Measurements from ENCODE around the gene DNAJC6.

The DNAJC6 gene

GRCh38 chr1:65421351-65422025 lies 112.1 kb downstream of the DNAJC6 start:
- DNase-seq (ENCODE audit: insufficient read length, low spot score) (no peak), FAIRE-seq (peak; percentile 20)
- TF ChIP-seq POLR2AphosphoS5 (IDR thresholded peaks at IDR 0.05; ENCODE audit: low read depth, low read length) (no peak), POU2F2 (IDR thresholded peaks at IDR 0.05; ENCODE audit: low read depth, low read length) (no peak), PAX5 (IDR thresholded peaks at IDR 0.05; ENCODE audit: insufficient read depth, low read length, severe bottlenecking) (no peak), SPI1 (IDR thresholded peaks at IDR 0.05; ENCODE audit: low read depth, low read length) (no peak; the same call in 1 of the 2 replicates)

GRCh38 chr1:65422241-65423203 lies 113.2 kb downstream of the DNAJC6 start:
- DNase-seq (ENCODE audit: insufficient read length, low spot score) (no peak), FAIRE-seq (no peak)
- no peak for TF ChIP-seq PAX5 (IDR thresholded peaks at IDR 0.05; ENCODE audit: insufficient read depth, low read length, severe bottlenecking)
- no peak for TF ChIP-seq POLR2AphosphoS5 (IDR thresholded peaks at IDR 0.05; ENCODE audit: low read depth, low read length)
- no peak for TF ChIP-seq POU2F2 (IDR thresholded peaks at IDR 0.05; ENCODE audit: low read depth, low read length)
- TF ChIP-seq TAF1 (IDR thresholded peaks at IDR 0.05; ENCODE audit: low read depth, low read length) = no peak
- no peak for TF ChIP-seq SPI1 (IDR thresholded peaks at IDR 0.05; ENCODE audit: low read depth, low read length)
- TF ChIP-seq POLR2A (IDR thresholded peaks at IDR 0.05; ENCODE audit: low read depth, low read length) = no peak

- no peak for DNase-seq (ENCODE audit: insufficient read length, low spot score)
- TF ChIP-seq TAF1 (IDR thresholded peaks at IDR 0.05; ENCODE audit: low read depth, low read length) (no peak), PAX5 (IDR thresholded peaks at IDR 0.05; ENCODE audit: insufficient read depth, low read length, severe bottlenecking) (no peak), POLR2A (IDR thresholded peaks at IDR 0.05; ENCODE audit: low read depth, low read length) (no peak), POU2F2 (IDR thresholded peaks at IDR 0.05; ENCODE audit: low read depth, low read length) (no peak), POLR2AphosphoS5 (IDR thresholded peaks at IDR 0.05; ENCODE audit: low read depth, low read length) (no peak), SPI1 (IDR thresholded peaks at IDR 0.05; ENCODE audit: low read depth, low read length) (no peak)
- FAIRE-seq = no peak
Measured at GRCh38 chr1:65423884-65424572, 114.7 kb downstream of the DNAJC6 start.

GRCh38 chr1:65424573-65424889 lies 115.2 kb downstream of the DNAJC6 start:
- FAIRE-seq (no peak), DNase-seq (ENCODE audit: insufficient read length, low spot score) (no peak)
- TF ChIP-seq SPI1 (IDR thresholded peaks at IDR 0.05; ENCODE audit: low read depth, low read length) = no peak
- no peak for TF ChIP-seq POLR2AphosphoS5 (IDR thresholded peaks at IDR 0.05; ENCODE audit: low read depth, low read length)
- no peak for TF ChIP-seq PAX5 (IDR thresholded peaks at IDR 0.05; ENCODE audit: insufficient read depth, low read length, severe bottlenecking)
- no peak for TF ChIP-seq TAF1 (IDR thresholded peaks at IDR 0.05; ENCODE audit: low read depth, low read length)
- TF ChIP-seq POLR2A (IDR thresholded peaks at IDR 0.05; ENCODE audit: low read depth, low read length) = no peak
- TF ChIP-seq POU2F2 (IDR thresholded peaks at IDR 0.05; ENCODE audit: low read depth, low read length) = no peak

GRCh38 chr1:65425006-65425405 lies 115.7 kb downstream of the DNAJC6 start:
- DNase-seq (ENCODE audit: insufficient read length, low spot score) = no peak
- TF ChIP-seq POU2F2 (IDR thresholded peaks at IDR 0.05; ENCODE audit: low read depth, low read length) (no peak), POLR2A (IDR thresholded peaks at IDR 0.05; ENCODE audit: low read depth, low read length) (no peak), POLR2AphosphoS5 (IDR thresholded peaks at IDR 0.05; ENCODE audit: low read depth, low read length) (no peak)
- FAIRE-seq = no peak

- FAIRE-seq (no peak), DNase-seq (ENCODE audit: insufficient read length, low spot score) (no peak)
- TF ChIP-seq PAX5 (IDR thresholded peaks at IDR 0.05; ENCODE audit: insufficient read depth, low read length, severe bottlenecking) = no peak
- no peak for TF ChIP-seq SPI1 (IDR thresholded peaks at IDR 0.05; ENCODE audit: low read depth, low read length)
- TF ChIP-seq POU2F2 (IDR thresholded peaks at IDR 0.05; ENCODE audit: low read depth, low read length) = no peak
- no peak for TF ChIP-seq POLR2AphosphoS5 (IDR thresholded peaks at IDR 0.05; ENCODE audit: low read depth, low read length)
- no peak for TF ChIP-seq POLR2A (IDR thresholded peaks at IDR 0.05; ENCODE audit: low read depth, low read length)
Measured at GRCh38 chr1:65425697-65426096, 116.4 kb downstream of the DNAJC6 start.

- no peak for DNase-seq (ENCODE audit: insufficient read length, low spot score)
- no peak for FAIRE-seq
Measured at GRCh38 chr1:65429078-65429477, 119.7 kb downstream of the DNAJC6 start.

GRCh38 chr1:65429806-65430205 lies 120.5 kb downstream of the DNAJC6 start:
- FAIRE-seq = no peak
- no peak for TF ChIP-seq POU2F2 (IDR thresholded peaks at IDR 0.05; ENCODE audit: low read depth, low read length)
- no peak for TF ChIP-seq SPI1 (IDR thresholded peaks at IDR 0.05; ENCODE audit: low read depth, low read length)
- TF ChIP-seq POLR2AphosphoS5 (IDR thresholded peaks at IDR 0.05; ENCODE audit: low read depth, low read length) = no peak
- TF ChIP-seq POLR2A (IDR thresholded peaks at IDR 0.05; ENCODE audit: low read depth, low read length) = no peak

More at GRCh38 chr1:65429078-65429477, 119.7 kb downstream of the DNAJC6 start:
- TF ChIP-seq PAX5 (IDR thresholded peaks at IDR 0.05; ENCODE audit: insufficient read depth, low read length, severe bottlenecking) (no peak), TAF1 (IDR thresholded peaks at IDR 0.05; ENCODE audit: low read depth, low read length) (no peak), SPI1 (IDR thresholded peaks at IDR 0.05; ENCODE audit: low read depth, low read length) (no peak), POU2F2 (IDR thresholded peaks at IDR 0.05; ENCODE audit: low read depth, low read length) (no peak), POLR2A (IDR thresholded peaks at IDR 0.05; ENCODE audit: low read depth, low read length) (no peak), POLR2AphosphoS5 (IDR thresholded peaks at IDR 0.05; ENCODE audit: low read depth, low read length) (no peak)

GRCh38 chr1:65431111-65431705 lies 121.9 kb downstream of the DNAJC6 start:
- no peak for FAIRE-seq
- DNase-seq (ENCODE audit: insufficient read length, low spot score) = no peak

More at GRCh38 chr1:65429806-65430205, 120.5 kb downstream of the DNAJC6 start:
- DNase-seq (ENCODE audit: insufficient read length, low spot score) = no peak

More at GRCh38 chr1:65431111-65431705, 121.9 kb downstream of the DNAJC6 start:
- TF ChIP-seq SPI1 (IDR thresholded peaks at IDR 0.05; ENCODE audit: low read depth, low read length) = no peak
- TF ChIP-seq TAF1 (IDR thresholded peaks at IDR 0.05; ENCODE audit: low read depth, low read length) = no peak
- no peak for TF ChIP-seq POLR2AphosphoS5 (IDR thresholded peaks at IDR 0.05; ENCODE audit: low read depth, low read length)
- no peak for TF ChIP-seq PAX5 (IDR thresholded peaks at IDR 0.05; ENCODE audit: insufficient read depth, low read length, severe bottlenecking)
- no peak for TF ChIP-seq POU2F2 (IDR thresholded peaks at IDR 0.05; ENCODE audit: low read depth, low read length)
- no peak for TF ChIP-seq POLR2A (IDR thresholded peaks at IDR 0.05; ENCODE audit: low read depth, low read length)
